K562 (cell line): ENCODE results near the gene RHNO1. TPM values are rescaled to one million over a fixed set of nuclear protein-coding genes. Genes with fewer than 3 reads are reported as not detected.

Experiments used
- ATAC-seq: fragments of 200-7000 bp; cut with Tn5 transposase; 3 replicates; pipeline ENCODE4 v1.9.1; 2020; ENCODE audit warnings: moderate library complexity
- BruUV-seq: library from RNA; stranded (reverse); fragments of 400-500 nt; replicated peaks from 2 replicates; lab custom pipeline; 2021; lab: Mats Ljungman, UMichigan
- CTCF ChIA-PET: fragments of 300-600 bp; formaldehyde crosslinking; extraction: SDS; loops from one replicate; lab custom pipeline; 2021; ENCODE audit warnings: low intra/inter-chr PET ratio; lab: Yijun Ruan, JAX
- POLR2A ChIA-PET: fragments of 300-600, 350-650 bp; sonication (Branson Sonifier 250); formaldehyde crosslinking; extraction: SDS; loops from one replicate; lab custom pipeline; 2021; ENCODE audit warnings: antibody characterized with exemption, inconsistent platforms; lab: Yijun Ruan, JAX
- DNase-seq, 4 experiments: peaks; one replicate each; pipeline versions ENCODE4 v3.0.0 to v3.0.0-alpha.2; 2011 to 2018; ENCODE audit warnings: low spot score in 3 of 4, mixed read lengths in 3 of 4; ENCODE audit errors: extremely low read depth in 1 of 4
- FAIRE-seq: peaks from 2 replicates; lab custom pipeline; 2011; peaks lifted over from hg19 to GRCh38; lab: Jason Lieb, UNC
- H2AFZ ChIP-seq: 2 replicates; pipeline ENCODE4 v1.6.0; 2011; ENCODE audit warnings: low read depth, low read length, control low read depth, inconsistent platforms
- H3K27ac ChIP-seq: fragments of 200-600 bp; 3 replicates; pipeline ENCODE4 v1.8.0; 2011; ENCODE audit warnings: low read depth, mild to moderate bottlenecking, control low read depth, inconsistent platforms, low read length, moderate library complexity, mixed read lengths; ENCODE audit errors: extremely low read depth
- H3K27me3 ChIP-seq, 2 experiments: fragments of 300-600 bp in 1 of 2; 2 replicates in 1 of 2; 3 replicates in 1 of 2; pipeline versions ENCODE4 v1.6.0 to v1.8.0; 2011; ENCODE audit warnings: inconsistent platforms in 2 of 2, low read length in 2 of 2, mild to moderate bottlenecking in 1 of 2, mixed read lengths in 1 of 2, moderate library complexity in 1 of 2; ENCODE audit not compliant: control insufficient read depth in 2 of 2, insufficient read depth in 2 of 2
- H3K36me3 ChIP-seq: fragments of 300-600 bp; 3 replicates; pipeline ENCODE4 v1.8.0; 2011; ENCODE audit warnings: mild to moderate bottlenecking, low read length, inconsistent platforms; ENCODE audit not compliant: control insufficient read depth, insufficient read depth
- H3K4me1 ChIP-seq, 2 experiments: fragments of 200-600 bp in 1 of 2; replicated peaks in 1 of 2; 2 replicates in 1 of 2; 3 replicates in 1 of 2; pipeline versions ENCODE4 v1.5.1 to v1.8.0; 2011; ENCODE audit warnings: inconsistent platforms in 2 of 2, low read length in 2 of 2, mild to moderate bottlenecking in 1 of 2, mixed read lengths in 1 of 2, moderate library complexity in 1 of 2; ENCODE audit not compliant: control insufficient read depth in 2 of 2, insufficient read depth in 2 of 2
- H3K4me2 ChIP-seq: 2 replicates; pipeline ENCODE4 v1.6.1; 2011; ENCODE audit warnings: low read length, control low read depth, inconsistent platforms, mixed read lengths; ENCODE audit not compliant: insufficient read depth
- H3K4me3 ChIP-seq: fragments of 200-600 bp; sonication (generic), shearing (Covaris generic); 2 replicates; pipeline ENCODE4 v1.5.1; 2016; ENCODE audit warnings: control low read depth, inconsistent platforms
- H3K79me2 ChIP-seq: fragments of 200-600 bp; 3 replicates; pipeline ENCODE4 v1.8.0; 2011; ENCODE audit warnings: low read length, inconsistent platforms; ENCODE audit not compliant: control insufficient read depth, insufficient read depth
- H3K9ac ChIP-seq, 2 experiments: 2 replicates each; pipeline versions ENCODE4 v1.6.0 to v1.6.1; 2011; ENCODE audit warnings: low read depth in 2 of 2, low read length in 2 of 2, control low read depth in 1 of 2, inconsistent platforms in 1 of 2, mild to moderate bottlenecking in 1 of 2, mixed read lengths in 1 of 2; ENCODE audit not compliant: insufficient read depth in 1 of 2
- H3K9me1 ChIP-seq: one replicate; pipeline ENCODE4 v1.6.0; 2011; ENCODE audit warnings: inconsistent platforms, mild to moderate bottlenecking, low read length, moderate library complexity; ENCODE audit not compliant: control insufficient read depth, insufficient read depth
- H3K9me3 ChIP-seq: replicated peaks from 2 replicates; pipeline ENCODE4 v1.5.1; 2011; ENCODE audit warnings: low read depth, low read length, inconsistent platforms; ENCODE audit not compliant: control insufficient read depth, insufficient read depth
- H4K20me1 ChIP-seq: replicated peaks from 2 replicates; pipeline ENCODE4 v1.6.1; 2011; ENCODE audit warnings: low read length, inconsistent platforms, mixed read lengths; ENCODE audit not compliant: control insufficient read depth, insufficient read depth
- LEF1 ChIP-seq: fragments of 450-650 bp; IDR thresholded peaks from 2 replicates; pipeline ENCODE4 v1.6.1; 2016; ENCODE audit warnings: mild to moderate bottlenecking
- PHF20 ChIP-seq: fragments of 450-650 bp; IDR thresholded peaks from 2 replicates; pipeline ENCODE4 v1.6.1; 2018; ENCODE audit not compliant: partially characterized antibody
- PYGO2 ChIP-seq: fragments of 450-650 bp; IDR thresholded peaks from 2 replicates; pipeline ENCODE4 v1.6.1; 2016; ENCODE audit warnings: mild to moderate bottlenecking, missing genetic modification characterization, moderate library complexity, missing compliant biosample characterization
- RAD21 ChIP-seq, 2 experiments: fragments of 250-450 bp in 1 of 2; fragments of 450-650 bp in 1 of 2; sonication (Bioruptor Pico) in 1 of 2; formaldehyde crosslinking in 1 of 2; IDR thresholded peaks in 1 of 2; conservative IDR thresholded peaks in 1 of 2; 2 replicates each; pipeline versions ENCODE4 v1.4.0 to v1.8.0; 2020 to 2022; ENCODE audit warnings: mild to moderate bottlenecking in 2 of 2, moderate library complexity in 1 of 2
- SMARCA4 ChIP-seq: fragments of 450-650 bp; IDR thresholded peaks from 2 replicates; pipeline ENCODE4 v1.6.1; 2016
- TAF7 ChIP-seq: fragments of 450-650 bp; IDR thresholded peaks from 2 replicates; pipeline ENCODE4 v1.6.1; 2016; ENCODE audit warnings: missing genetic modification characterization, missing compliant biosample characterization
- ZBTB40 ChIP-seq, 2 experiments: fragments of 450-650 bp in 1 of 2; sonication (generic) in 1 of 2; formaldehyde crosslinking in 1 of 2; IDR thresholded peaks; 2 replicates each; pipeline versions ENCODE4 v1.7.1 to v1.9.0; 2016 to 2022; ENCODE audit warnings: inconsistent platforms in 1 of 2, mild to moderate bottlenecking in 1 of 2, missing genetic modification reagents in 1 of 2
- ZNF23 ChIP-seq: fragments of 250-450 bp; sonication (Bioruptor Pico); IDR thresholded peaks from 2 replicates; pipeline ENCODE4 v1.4.0; 2020; ENCODE audit warnings: mild to moderate bottlenecking
- WGBS: fragments of 100-300 bp; shearing (Covaris generic); methylation state at CpG from one replicate; pipeline ENCODE4 v1.1.6; 2016; ENCODE audit warnings: low coverage, mixed read lengths; ENCODE audit not compliant: insufficient coverage; ENCODE audit errors: missing lambda C conversion rate; 5-methylcytosine and 5-hydroxymethylcytosine counted together
- in situ Hi-C: fragments of 300-500 bp; cut with MboI; formaldehyde crosslinking; loops from 4 replicates; pipeline ENCODE4 v1.15.0; 2018; ENCODE audit warnings: inconsistent platforms, mixed read lengths
- intact Hi-C: fragments of 100-400 bp; cut with micrococcal nuclease; formaldehyde crosslinking; loops from 2 replicates; pipeline ENCODE4 v1.14.2; 2022
- polyA plus RNA-seq, 8 experiments: library from polyadenylated mRNA; depleted of rRNA in 4 of 8; stranded (reverse) in 5 of 8; unstranded in 3 of 8; fragments of >200 nt; fragmentation: Nextera tagmentation in 2 of 8; fragmentation: Illumina TruSeq in 1 of 8; extraction: Ambion mirVana in 2 of 8; extraction: Trizol in 1 of 8; gene quantifications; 2 replicates each; pipeline versions ENCODE4 v1.2.1 to v1.2.3, GENCODE V29; 2011 to 2014; ENCODE audit warnings: inconsistent platforms in 1 of 8, missing spikeins in 1 of 8
- total RNA-seq, 7 experiments: library from RNA; depleted of rRNA in 6 of 7; stranded (reverse); fragments of >200 nt in 6 of 7; fragmentation: Illumina TruSeq in 2 of 7; extraction: Trizol in 2 of 7; gene quantifications; 2 replicates each; pipeline versions ENCODE4 v1.2.1 to v1.2.3, GENCODE V29; 2011 to 2021; ENCODE audit warnings: low replicate concordance in 1 of 7

RHNO1 gene
- total and polyA plus RNA-seq, 9 of the 15 experiments (the other 6 are each of a cell fraction or from before 2014, with no cell fraction given), result 20.8 to 62.7 (median 28.8) TPM

- intact Hi-C loops, result no loop called here
- no peaks in the 10 kb centered on the region for H3K9me3 ChIP-seq
- in situ Hi-C loops, result no loop called here
- peaks cover 8% of the 10 kb centered on the region for H3K79me2 ChIP-seq
- ATAC-seq (no peak), DNase-seq (no peak), FAIRE-seq (no peak)
- H3K4me2 ChIP-seq, result no peak overlapping the region
- H3K27me3 ChIP-seq, result no peaks in the 10 kb centered on the region
- no peaks in the 10 kb centered on the region for H4K20me1 ChIP-seq
- H3K4me3 ChIP-seq, result no peak overlapping the region
- WGBS, result 45% methylated on average over 2 of the region's 12 CpGs
- TF ChIP-seq RAD21 (CRISPR knock-in tag; conservative IDR thresholded peaks at IDR 0.05 in 1 of 2, IDR thresholded peaks at IDR 0.05 in 1 of 2) (no peak), SMARCA4 (no peak), ZNF23 (CRISPR knock-in tag) (no peak), PHF20 (no peak), PYGO2 (no peak), ZBTB40 (IDR thresholded peaks at IDR 0.05) (no peak), ZBTB40 (CRISPR knock-in tag; IDR thresholded peaks at IDR 0.05) (no peak), TAF7 (no peak), LEF1 (no peak)
- H3K9ac ChIP-seq, result no peak overlapping the region
- H3K9me1 ChIP-seq, result no peaks in the 10 kb centered on the region
- H3K36me3 ChIP-seq, result peaks cover 18% of the 10 kb centered on the region; the same call in 2 of the 3 replicates
- POLR2A ChIA-PET, result interaction anchor here (0.8 kb wide), 1 partner anchor 68 kb away, joined by 3 read pairs; no protein-coding TSS in a partner anchor
- no peak overlapping the region for H2AFZ ChIP-seq
- CTCF ChIA-PET, result interaction anchor here (0.8 kb wide), 1 partner anchor 149 kb away, joined by 5 read pairs; no protein-coding TSS in a partner anchor
- peaks cover 5 to 15% of the 10 kb centered on the region in 2 experiments; a peak in 3 of 5 replicates for H3K4me1 ChIP-seq
- no peak overlapping the region for H3K27ac ChIP-seq
- BruUV-seq, result no TSS peak
Observed at GRCh38 chr12:2892246-2892645, 15.2 kb downstream of the RHNO1 start.
